GM18520 (cell line): ENCODE measurements around the gene CALR3.

ENCODE experiments used
- ATAC-seq: cut with Tn5 transposase; IDR thresholded peaks from one replicate; pipeline ENCODE4 v1.9.1; 2021; ENCODE audit not compliant: unreplicated experiment

The CALR3 gene

DNA sequence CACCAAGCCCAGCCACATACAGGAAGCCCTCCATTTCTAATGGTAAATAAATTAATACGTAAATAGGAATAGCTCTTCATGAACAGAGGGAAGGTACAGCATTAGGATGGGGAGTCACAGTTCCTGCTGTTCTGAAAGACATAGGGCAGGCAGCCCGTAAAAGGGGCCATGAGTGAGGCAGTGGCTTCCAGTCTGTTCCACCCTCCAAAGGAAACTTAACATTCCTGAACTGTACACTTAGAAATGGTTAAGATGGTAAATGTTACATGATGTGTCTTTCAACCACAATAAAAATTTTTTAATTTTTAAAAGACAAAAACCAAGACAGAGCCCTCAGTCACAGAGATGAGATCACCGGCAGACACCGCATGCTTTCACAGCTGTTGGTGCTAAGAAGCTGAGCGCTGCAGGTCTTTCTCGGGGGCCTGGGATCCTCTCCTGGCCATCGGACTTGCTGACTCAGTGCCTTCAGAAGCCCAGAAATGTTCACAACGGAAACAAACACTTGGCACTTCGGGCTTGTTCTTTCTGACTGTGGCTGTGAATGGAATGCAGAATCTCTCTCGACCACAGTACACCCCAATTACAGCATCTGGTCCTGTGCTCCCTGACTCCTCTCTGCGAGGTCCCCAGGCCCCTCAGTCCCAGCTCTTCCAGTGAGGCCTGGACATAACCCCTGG, 60.6 kb downstream of the CALR3 start:
- ATAC-seq: no peak

DNA sequence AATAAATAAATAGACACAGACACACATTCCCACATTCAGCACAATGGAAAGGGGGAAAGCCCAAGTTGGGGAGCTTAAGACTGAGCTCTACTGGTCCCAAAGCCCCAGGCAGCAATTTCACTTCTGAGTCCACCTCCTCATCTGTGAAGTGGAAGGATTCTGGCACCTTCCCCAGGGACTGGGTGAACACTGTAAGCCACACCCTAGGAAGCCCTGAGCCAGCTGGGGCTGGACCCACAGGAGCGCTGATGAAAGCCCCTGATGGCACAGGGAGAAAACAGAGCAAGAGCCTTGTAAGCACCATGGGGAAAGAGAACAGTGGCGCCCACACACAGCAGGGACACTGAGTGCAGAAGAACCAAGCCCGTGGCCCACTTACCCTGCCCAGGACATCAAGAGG, 62.0 kb downstream of the CALR3 start:
- ATAC-seq: no peak

DNA sequence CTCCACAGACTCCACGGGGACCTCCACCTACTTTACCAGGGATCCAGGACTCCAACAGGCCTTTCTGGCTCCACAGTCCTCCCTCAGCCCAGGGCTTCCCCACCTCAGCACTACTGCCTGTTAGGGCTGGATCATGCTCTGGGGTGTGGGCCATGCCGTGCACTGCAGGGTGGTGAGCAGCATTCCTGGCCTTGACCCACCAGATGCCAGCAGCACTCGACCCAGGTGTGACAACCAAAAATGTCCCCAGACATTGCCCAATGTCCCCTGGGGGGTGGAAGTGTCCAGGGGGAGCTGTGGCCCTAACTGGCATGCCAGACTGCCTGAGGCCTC, 66.2 kb downstream of the CALR3 start:
- no peak for ATAC-seq

DNA sequence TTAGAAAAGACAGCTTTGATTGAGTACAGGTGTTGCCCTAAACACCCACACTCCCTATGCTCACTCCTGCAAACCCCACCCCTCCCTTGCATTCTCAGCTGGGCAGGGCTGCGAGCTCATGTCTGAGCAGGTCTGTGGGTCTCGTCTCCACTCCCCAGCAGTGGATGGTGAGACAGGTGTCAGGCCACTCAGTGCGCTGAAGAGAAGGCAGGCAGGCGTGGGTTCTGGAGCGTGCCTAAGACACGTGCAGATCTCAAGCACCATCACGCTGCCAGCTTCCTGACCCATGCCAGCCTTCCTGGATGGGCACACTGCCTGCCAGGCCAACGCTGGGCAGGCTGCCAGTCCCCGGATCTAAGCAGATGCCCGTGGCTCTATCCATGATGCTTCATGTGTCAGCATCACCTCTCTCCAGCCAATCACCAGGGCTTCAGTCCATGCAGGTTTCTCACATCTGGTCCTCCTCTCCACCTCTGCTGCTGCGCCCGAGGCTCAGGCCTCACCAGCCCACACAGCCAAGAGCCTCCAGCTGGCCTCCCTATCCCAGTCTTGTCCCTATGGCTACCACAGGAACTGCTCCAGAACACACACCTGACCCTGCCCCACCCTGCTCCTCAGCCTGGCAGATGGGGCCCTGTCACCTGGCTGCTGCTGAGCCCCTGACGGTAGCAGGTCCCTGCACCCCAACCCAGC, 66.8 kb downstream of the CALR3 start:
- ATAC-seq: no peak
